GM18499 (cell line): Measurements from ENCODE around the gene KCTD2.

ENCODE experiments used
- ATAC-seq: cut with Tn5 transposase; IDR thresholded peaks from one replicate; pipeline ENCODE4 v1.9.1; 2021; ENCODE audit warnings: moderate number of reproducible peaks; ENCODE audit not compliant: insufficient read depth, unreplicated experiment

The KCTD2 gene

GRCh38 chr17:75114552-75115314 is 67.7 kb downstream of the KCTD2 start:
- no peak for ATAC-seq
